ENCODE data around the gene ACVR1.

ACVR1 gene

GRCh38 chr2:157698430-157698829 lies 177.7 kb downstream of the ACVR1 start:
- no peak for TF ChIP-seq CTCF (IDR thresholded peaks at IDR 0.05; ENCODE audit: low read depth, low read length)
- DNase-seq (ENCODE audit: extremely low read depth, low read depth) = no peak

GRCh38 chr2:157696036-157696435 lies 180.1 kb downstream of the ACVR1 start:
- DNase-seq (ENCODE audit: extremely low read depth, low read depth) = no peak
- TF ChIP-seq CTCF (IDR thresholded peaks at IDR 0.05; ENCODE audit: low read depth, low read length) = no peak

GRCh38 chr2:157692768-157693167 lies 183.4 kb downstream of the ACVR1 start:
- TF ChIP-seq CTCF (IDR thresholded peaks at IDR 0.05; ENCODE audit: low read depth, low read length) = no peak
- DNase-seq (ENCODE audit: extremely low read depth, low read depth) = no peak

- no peak for DNase-seq (ENCODE audit: extremely low read depth, low read depth)
- no peak for TF ChIP-seq CTCF (IDR thresholded peaks at IDR 0.05; ENCODE audit: low read depth, low read length)
These were observed 184.4 kb downstream of the ACVR1 start for GRCh38 chr2:157691695-157692094.

- DNase-seq (ENCODE audit: extremely low read depth, low read depth) = no peak
- TF ChIP-seq CTCF (IDR thresholded peaks at IDR 0.05; ENCODE audit: low read depth, low read length) = no peak
These were observed 185.0 kb downstream of the ACVR1 start for GRCh38 chr2:157691131-157691530.
